Measurements from ENCODE around the gene NFS1.

GRCh38 chr20:35650632-35651031 is 48.5 kb downstream of the NFS1 start:
- TF ChIP-seq EP300 (IDR thresholded peaks at IDR 0.05; ENCODE audit: borderline replicate concordance in 1 of 2, low read depth in 2 of 2, low read length in 2 of 2) (no peak), HDAC2 (IDR thresholded peaks at IDR 0.05; ENCODE audit: borderline replicate concordance in 1 of 2, low read depth in 2 of 2, low read length in 2 of 2) (no peak), POLR2A (IDR thresholded peaks at IDR 0.05; ENCODE audit: control extremely low read depth in 1 of 2, low read depth in 2 of 2, low read length in 2 of 2) (no peak), JUN (IDR thresholded peaks at IDR 0.05; ENCODE audit: low read depth, low read length) (no peak), CHD2 (IDR thresholded peaks at IDR 0.05; ENCODE audit: low read length) (no peak)
- TF ChIP-seq, protein P1, sequence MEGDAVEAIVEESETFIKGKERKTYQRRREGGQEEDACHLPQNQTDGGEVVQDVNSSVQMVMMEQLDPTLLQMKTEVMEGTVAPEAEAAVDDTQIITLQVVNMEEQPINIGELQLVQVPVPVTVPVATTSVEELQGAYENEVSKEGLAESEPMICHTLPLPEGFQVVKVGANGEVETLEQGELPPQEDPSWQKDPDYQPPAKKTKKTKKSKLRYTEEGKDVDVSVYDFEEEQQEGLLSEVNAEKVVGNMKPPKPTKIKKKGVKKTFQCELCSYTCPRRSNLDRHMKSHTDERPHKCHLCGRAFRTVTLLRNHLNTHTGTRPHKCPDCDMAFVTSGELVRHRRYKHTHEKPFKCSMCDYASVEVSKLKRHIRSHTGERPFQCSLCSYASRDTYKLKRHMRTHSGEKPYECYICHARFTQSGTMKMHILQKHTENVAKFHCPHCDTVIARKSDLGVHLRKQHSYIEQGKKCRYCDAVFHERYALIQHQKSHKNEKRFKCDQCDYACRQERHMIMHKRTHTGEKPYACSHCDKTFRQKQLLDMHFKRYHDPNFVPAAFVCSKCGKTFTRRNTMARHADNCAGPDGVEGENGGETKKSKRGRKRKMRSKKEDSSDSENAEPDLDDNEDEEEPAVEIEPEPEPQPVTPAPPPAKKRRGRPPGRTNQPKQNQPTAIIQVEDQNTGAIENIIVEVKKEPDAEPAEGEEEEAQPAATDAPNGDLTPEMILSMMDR (IDR thresholded peaks at IDR 0.05; ENCODE audit: control extremely low read depth in 1 of 3, insufficient read depth in 1 of 3, low read depth in 1 of 3, low read length in 3 of 3) = no peak
